GM12891 (cell line): Measurements from ENCODE around the gene RANBP17.

Source experiments
- DNase-seq: peaks from one replicate; pipeline ENCODE4 v3.0.0; 2011; ENCODE audit warnings: low spot score; ENCODE audit not compliant: insufficient read length
- FAIRE-seq: peaks from 2 replicates; lab custom pipeline; 2011; peaks lifted over from hg19 to GRCh38; lab: Jason Lieb, UNC
- PAX5 ChIP-seq: IDR thresholded peaks from 2 replicates; pipeline ENCODE4 v1.6.1; 2011; ENCODE audit warnings: low read length, moderate library complexity, mild to moderate bottlenecking; ENCODE audit not compliant: insufficient read depth, severe bottlenecking
- POLR2A ChIP-seq: IDR thresholded peaks from 2 replicates; pipeline ENCODE4 v1.6.1; 2011; ENCODE audit warnings: low read depth, low read length, control low read depth
- POLR2AphosphoS5 ChIP-seq: IDR thresholded peaks from 2 replicates; pipeline ENCODE4 v1.6.1; 2011; ENCODE audit warnings: low read depth, low read length, control low read depth
- POU2F2 ChIP-seq: IDR thresholded peaks from 2 replicates; pipeline ENCODE4 v1.6.1; 2011; ENCODE audit warnings: low read depth, mild to moderate bottlenecking, control low read depth, low read length, moderate library complexity
- SPI1 ChIP-seq: IDR thresholded peaks from 2 replicates; pipeline ENCODE4 v1.6.1; 2011; ENCODE audit warnings: low read depth, low read length, control low read depth
- TAF1 ChIP-seq: IDR thresholded peaks from 2 replicates; pipeline ENCODE4 v1.6.1; 2011; ENCODE audit warnings: low read depth, low read length, control low read depth

The RANBP17 gene

DNA sequence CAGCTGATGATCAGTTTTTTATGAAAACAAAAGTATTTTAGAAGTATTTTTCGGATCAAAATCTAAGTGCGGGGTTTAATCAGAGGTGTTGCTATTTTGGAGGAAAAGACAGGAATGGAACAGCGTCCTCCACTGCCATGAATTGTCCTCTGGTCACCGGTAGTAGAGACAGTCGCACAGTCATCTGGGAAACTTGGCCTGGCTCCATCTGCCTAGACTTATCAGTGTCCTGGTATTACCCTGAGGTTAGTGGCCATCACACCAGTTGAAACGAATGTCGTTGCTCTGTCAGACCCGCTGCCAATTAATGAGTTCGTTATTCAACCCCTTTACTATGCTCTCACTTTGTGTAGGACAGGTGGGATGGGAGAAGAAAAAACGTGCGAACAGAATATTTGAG, 455.4 kb downstream of the RANBP17 start:
- FAIRE-seq (no peak), DNase-seq (no peak)
- no peak for TF ChIP-seq POLR2AphosphoS5
- TF ChIP-seq POLR2A = no peak
- no peak for TF ChIP-seq POU2F2
- no peak for TF ChIP-seq SPI1
- no peak for TF ChIP-seq TAF1
- TF ChIP-seq PAX5 = no peak

DNA sequence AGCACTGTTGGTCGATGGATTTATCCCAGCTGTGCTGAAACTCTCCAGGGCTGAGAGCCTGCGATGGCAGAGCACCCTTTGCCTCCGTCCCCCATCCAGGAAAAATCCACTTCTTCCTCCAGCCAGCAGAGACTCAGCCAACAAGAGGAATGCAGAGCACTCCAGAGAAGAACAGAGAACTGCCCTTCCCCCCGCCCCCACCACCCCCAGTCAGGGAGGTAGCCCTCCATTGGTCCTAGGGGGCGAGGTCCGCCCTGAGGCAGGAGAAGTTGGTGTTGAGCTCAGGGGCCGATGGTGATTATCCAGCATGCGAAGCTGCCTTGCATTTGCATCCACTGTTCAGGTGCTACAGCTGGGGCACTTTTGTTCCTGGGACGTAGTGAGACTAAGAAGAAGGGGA, 456.2 kb downstream of the RANBP17 start:
- FAIRE-seq = no peak
- TF ChIP-seq POU2F2 (no peak), POLR2A (no peak), TAF1 (no peak), PAX5 (no peak), POLR2AphosphoS5 (no peak), SPI1 (no peak)

GRCh38 chr5:171321447-171321846, 459.6 kb downstream of the RANBP17 start:
- TF ChIP-seq POLR2AphosphoS5 (no peak), TAF1 (no peak), POLR2A (no peak), SPI1 (no peak)
- DNase-seq (no peak), FAIRE-seq (no peak)

More for the DNA sequence above, 456.2 kb downstream of the RANBP17 start:
- DNase-seq = no peak

- TF ChIP-seq POLR2A = no peak
- no peak for TF ChIP-seq PAX5
- no peak for TF ChIP-seq POLR2AphosphoS5
- TF ChIP-seq TAF1 = no peak
- no peak for TF ChIP-seq SPI1
- no peak for FAIRE-seq
Observed at GRCh38 chr5:171322527-171322926, 460.7 kb downstream of the RANBP17 start.

DNA sequence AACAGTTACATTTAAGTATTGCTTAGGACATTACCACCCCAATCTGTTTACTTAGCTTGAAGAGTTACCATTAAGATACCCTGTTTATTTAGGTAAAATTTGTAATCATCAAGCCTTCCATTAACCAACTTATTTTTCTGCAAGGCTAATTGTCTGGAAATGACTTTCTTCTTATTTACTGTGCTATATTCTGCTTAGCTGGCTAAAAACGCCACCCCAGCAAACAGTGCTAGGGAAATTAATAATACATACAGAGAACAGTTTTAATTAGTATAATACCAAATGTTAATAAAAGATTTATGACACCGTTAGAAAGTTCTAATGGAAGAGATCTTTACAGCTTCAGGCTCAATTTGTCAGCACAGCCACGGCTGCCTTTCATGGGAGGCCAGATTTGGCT, 461.2 kb downstream of the RANBP17 start:
- TF ChIP-seq PAX5 (no peak), POLR2AphosphoS5 (no peak)
- DNase-seq (no peak), FAIRE-seq (no peak)

More at GRCh38 chr5:171322527-171322926, 460.7 kb downstream of the RANBP17 start:
- no peak for DNase-seq

GRCh38 chr5:171323806-171324632, 462.2 kb downstream of the RANBP17 start:
- no peak for DNase-seq
- no peak for FAIRE-seq

DNA sequence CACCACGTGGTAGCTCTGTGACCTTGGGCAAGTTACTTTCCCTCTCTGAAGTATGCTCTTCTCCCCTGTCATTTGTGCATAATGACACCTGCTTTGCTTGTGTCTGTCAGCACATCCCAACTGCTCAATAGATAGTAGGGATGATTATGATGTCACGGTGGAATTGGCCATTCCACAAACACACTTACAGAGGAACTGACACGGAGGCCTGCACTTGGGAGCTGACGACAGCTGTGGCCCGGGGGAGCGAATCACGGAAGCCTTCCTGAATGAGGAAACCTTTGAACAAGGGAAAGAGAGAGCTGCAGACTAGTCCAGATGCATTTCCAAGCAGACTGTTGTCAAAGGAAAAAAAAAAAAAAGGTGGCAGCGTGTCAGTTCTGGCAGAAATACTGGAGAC, 468.2 kb downstream of the RANBP17 start:
- TF ChIP-seq POLR2A (no peak), POU2F2 (no peak), PAX5 (no peak), SPI1 (no peak), TAF1 (no peak), POLR2AphosphoS5 (no peak)
- DNase-seq (no peak), FAIRE-seq (no peak)

More at GRCh38 chr5:171323806-171324632, 462.2 kb downstream of the RANBP17 start:
- TF ChIP-seq POU2F2 (no peak), SPI1 (peak; percentile 64)

GRCh38 chr5:171335616-171336015, 473.8 kb downstream of the RANBP17 start:
- DNase-seq (no peak), FAIRE-seq (no peak)
- TF ChIP-seq TAF1 = no peak
- no peak for TF ChIP-seq PAX5
- no peak for TF ChIP-seq POU2F2
- TF ChIP-seq SPI1 = no peak
- TF ChIP-seq POLR2AphosphoS5 = no peak
- no peak for TF ChIP-seq POLR2A

GRCh38 chr5:171336521-171337209, 474.8 kb downstream of the RANBP17 start:
- DNase-seq (no peak), FAIRE-seq (no peak)
- TF ChIP-seq TAF1 (no peak), POU2F2 (no peak), PAX5 (no peak), POLR2AphosphoS5 (no peak), POLR2A (no peak), SPI1 (no peak)

DNA sequence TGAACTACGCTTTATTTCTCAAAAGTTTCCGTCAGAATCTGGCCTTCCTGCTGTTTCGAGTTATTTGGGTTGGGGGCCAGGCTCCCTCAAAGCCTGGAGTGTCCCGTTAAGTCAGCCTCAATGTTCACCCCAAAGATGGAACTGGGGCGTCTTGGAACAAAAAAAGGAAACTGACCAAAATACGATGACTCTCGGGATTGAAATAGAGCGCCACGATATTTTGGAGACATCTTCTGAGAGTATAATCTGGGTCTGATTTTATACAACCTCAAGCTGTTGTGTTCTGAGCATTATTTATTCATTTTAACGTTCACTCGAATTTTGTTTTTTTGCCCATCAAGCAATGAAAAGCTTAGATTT, 475.4 kb downstream of the RANBP17 start:
- TF ChIP-seq POLR2AphosphoS5 (no peak), POLR2A (no peak), PAX5 (no peak), POU2F2 (no peak), TAF1 (no peak), SPI1 (no peak)
- DNase-seq (no peak), FAIRE-seq (no peak)
